K562 (cell line): ENCODE measurements around the gene SNX25. TPM values are rescaled to one million over a fixed set of nuclear protein-coding genes. Genes with fewer than 3 reads are reported as not detected.

ENCODE experiments used
- ARID4B ChIP-seq: sonication (generic); formaldehyde crosslinking; IDR thresholded peaks from 2 replicates; pipeline ENCODE4 v1.8.0; 2022; ENCODE audit warnings: mild to moderate bottlenecking, missing genetic modification reagents
- ETV5 ChIP-seq: sonication (generic); formaldehyde crosslinking; IDR thresholded peaks from 2 replicates; pipeline ENCODE4 v1.4.0; 2020; ENCODE audit warnings: low read depth, mild to moderate bottlenecking, missing genetic modification reagents
- FOS ChIP-seq: IDR thresholded peaks from 3 replicates; pipeline ENCODE4 v1.6.1; 2011; ENCODE audit not compliant: insufficient read length; ENCODE audit errors: extremely low read depth
- GATA2 ChIP-seq: sonication (generic); formaldehyde crosslinking; IDR thresholded peaks from 2 replicates; pipeline ENCODE4 v1.4.0; 2020; ENCODE audit warnings: mild to moderate bottlenecking, missing genetic modification reagents
- HIVEP1 ChIP-seq: fragments of 250-450 bp; sonication (Bioruptor Pico); IDR thresholded peaks from 2 replicates; pipeline ENCODE4 v1.4.0; 2020; ENCODE audit warnings: mild to moderate bottlenecking
- JUND ChIP-seq, 2 experiments: IDR thresholded peaks; 2 replicates in 1 of 2; 3 replicates in 1 of 2; pipeline ENCODE4 v1.6.1; 2011; ENCODE audit warnings: borderline replicate concordance in 2 of 2, low read depth in 2 of 2, low read length in 2 of 2, improper control_type of control experiment in 1 of 2, missing biosample characterization in 1 of 2, missing genetic modification characterization in 1 of 2, missing genetic modification reagents in 1 of 2
- KLF16 ChIP-seq: IDR thresholded peaks from 2 replicates; pipeline ENCODE4 v1.6.1; 2016; ENCODE audit warnings: antibody characterized with exemption
- L3MBTL2 ChIP-seq: fragments of 450-650 bp; IDR thresholded peaks from 2 replicates; pipeline ENCODE4 v1.6.1; 2016; ENCODE audit warnings: mild to moderate bottlenecking, moderate library complexity
- MAFK ChIP-seq: IDR thresholded peaks from 2 replicates; pipeline ENCODE4 v1.6.1; 2011; ENCODE audit warnings: low read length, improper control_type of control experiment
- MTA2 ChIP-seq: fragments of 450-650 bp; IDR thresholded peaks from 2 replicates; pipeline ENCODE4 v1.6.1; 2016; ENCODE audit warnings: low read depth
- NUFIP1 ChIP-seq: fragments of 450-650 bp; IDR thresholded peaks from 2 replicates; pipeline ENCODE4 v1.6.1; 2018; ENCODE audit not compliant: partially characterized antibody
- RBM15 ChIP-seq: fragments of 200-400 bp; formaldehyde crosslinking; IDR thresholded peaks from 2 replicates; pipeline ENCODE4 v1.6.1; 2018; ENCODE audit warnings: mild to moderate bottlenecking, low read length, moderate library complexity; ENCODE audit not compliant: insufficient read depth
- STAT5B ChIP-seq: fragments of 250-450 bp; sonication (Bioruptor Pico); IDR thresholded peaks from 2 replicates; pipeline ENCODE4 v1.8.0; 2021; ENCODE audit warnings: mild to moderate bottlenecking, inconsistent platforms
- ZFP36 ChIP-seq: fragments of 150-350 bp; IDR thresholded peaks from 2 replicates; pipeline ENCODE4 v1.6.1; 2018; ENCODE audit warnings: low read length, low read depth; ENCODE audit not compliant: partially characterized antibody
- ZNF282 ChIP-seq: sonication (generic); formaldehyde crosslinking; IDR thresholded peaks from 2 replicates; pipeline ENCODE4 v1.8.1; 2023; ENCODE audit warnings: missing genetic modification reagents
- ZNF311 ChIP-seq: fragments of 250-450 bp; sonication (Bioruptor Pico); IDR thresholded peaks from 2 replicates; pipeline ENCODE4 v1.4.0; 2020; ENCODE audit warnings: mild to moderate bottlenecking, moderate library complexity
- ZNF407 ChIP-seq: fragments of 450-650 bp; IDR thresholded peaks from 2 replicates; pipeline ENCODE4 v1.6.1; 2016; ENCODE audit warnings: low read depth
- ZNF57 ChIP-seq: fragments of 450-650 bp; formaldehyde crosslinking; IDR thresholded peaks from 2 replicates; pipeline ENCODE4 v1.4.0; 2020; ENCODE audit warnings: mild to moderate bottlenecking, moderate library complexity
- polyA plus RNA-seq, 8 experiments: library from polyadenylated mRNA; depleted of rRNA in 4 of 8; stranded (reverse) in 5 of 8; unstranded in 3 of 8; fragments of >200 nt; fragmentation: Nextera tagmentation in 2 of 8; fragmentation: Illumina TruSeq in 1 of 8; extraction: Ambion mirVana in 2 of 8; extraction: Trizol in 1 of 8; gene quantifications; 2 replicates each; pipeline versions ENCODE4 v1.2.1 to v1.2.3, GENCODE V29; 2011 to 2014; ENCODE audit warnings: inconsistent platforms in 1 of 8, missing spikeins in 1 of 8
- total RNA-seq, 7 experiments: library from RNA; depleted of rRNA in 6 of 7; stranded (reverse); fragments of >200 nt in 6 of 7; fragmentation: Illumina TruSeq in 2 of 7; extraction: Trizol in 2 of 7; gene quantifications; 2 replicates each; pipeline versions ENCODE4 v1.2.1 to v1.2.3, GENCODE V29; 2011 to 2021; ENCODE audit warnings: low replicate concordance in 1 of 7

The SNX25 gene
- total and polyA plus RNA-seq, 9 of the 15 experiments (the other 6 are each of a cell fraction or from before 2014, with no cell fraction given) = 2.5 to 23.4 (median 13.3) TPM

DNA sequence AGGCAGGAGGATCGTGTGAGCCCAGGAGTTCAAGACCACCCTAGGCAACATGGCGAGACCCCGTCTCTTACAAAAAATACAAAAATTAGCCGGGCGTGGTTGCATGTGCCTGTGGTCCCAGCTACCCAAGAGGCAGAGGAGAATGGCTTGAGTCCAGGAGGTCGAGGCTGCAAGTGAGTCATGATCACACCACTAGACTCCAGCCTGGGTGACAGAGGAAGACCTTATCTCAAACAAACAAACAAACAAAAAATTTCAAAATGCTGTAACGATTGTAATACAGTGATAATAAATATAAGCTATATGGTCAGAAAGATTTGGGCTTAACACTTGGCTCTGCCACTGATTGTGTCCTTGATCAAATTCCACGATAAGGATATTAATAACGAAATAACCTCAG is 42.2 kb upstream of the SNX25 start (continued):
- TF ChIP-seq ARID4B (no peak), KLF16 (no peak), ZNF311 (CRISPR knock-in tag) (no peak), ZFP36 (no peak), JUND (IDR thresholded peaks at IDR 0.05; ENCODE audit: borderline replicate concordance, low read depth, low read length) (peak; percentile 85), JUND (tag; IDR thresholded peaks at IDR 0.05; ENCODE audit: borderline replicate concordance, low read depth, low read length) (peak; percentile 64; the same call in 2 of the 3 replicates), NUFIP1 (no peak), ZNF282 (CRISPR knock-in tag) (no peak), ETV5 (no peak), STAT5B (no peak), MTA2 (no peak), FOS (peak; percentile 10), ZNF57 (no peak), RBM15 (no peak), HIVEP1 (CRISPR knock-in tag) (no peak), L3MBTL2 (peak; percentile 17; the same call in 1 of the 2 replicates), ZNF407 (no peak), MAFK (no peak), GATA2 (CRISPR knock-in tag) (no peak)
